PFSK-1 (cell line): Measurements from ENCODE around the gene NPHP1.
A peak's percentile ranks its signal among the peaks of the same experiment; 100 is the strongest.

ENCODE experiments used
- FOXP2 ChIP-seq: optimal IDR thresholded peaks from 2 replicates; pipeline ENCODE3; 2011; ENCODE audit warnings: borderline replicate concordance, control low read depth, inconsistent platforms; ENCODE audit not compliant: insufficient read depth; ENCODE audit errors: extremely low read length, extremely low read depth
- POLR2AphosphoS5 ChIP-seq: IDR thresholded peaks from 2 replicates; pipeline ENCODE4 v1.6.1; 2012; ENCODE audit warnings: low read depth, mild to moderate bottlenecking, control low read depth, low read length, moderate library complexity
- SIN3A ChIP-seq: IDR thresholded peaks from 2 replicates; pipeline ENCODE4 v1.6.1; 2012; ENCODE audit warnings: mild to moderate bottlenecking, low read length, moderate library complexity, borderline replicate concordance; ENCODE audit not compliant: insufficient read depth
- TAF1 ChIP-seq: IDR thresholded peaks from 2 replicates; pipeline ENCODE4 v1.6.1; 2012; ENCODE audit warnings: low read length, control low read depth, borderline replicate concordance; ENCODE audit not compliant: insufficient read depth
- TF ChIP-seq, protein P1 (sequence below), 2 experiments: IDR thresholded peaks; 2 replicates each; pipeline versions ENCODE4 v1.6.1 to v1.8.0; 2011 to 2012; ENCODE audit warnings: low read depth in 2 of 2, low read length in 2 of 2, control low read depth in 1 of 2, inconsistent platforms in 1 of 2, mild to moderate bottlenecking in 1 of 2, moderate library complexity in 1 of 2; ENCODE audit not compliant: insufficient read depth in 1 of 2

NPHP1 gene

DNA sequence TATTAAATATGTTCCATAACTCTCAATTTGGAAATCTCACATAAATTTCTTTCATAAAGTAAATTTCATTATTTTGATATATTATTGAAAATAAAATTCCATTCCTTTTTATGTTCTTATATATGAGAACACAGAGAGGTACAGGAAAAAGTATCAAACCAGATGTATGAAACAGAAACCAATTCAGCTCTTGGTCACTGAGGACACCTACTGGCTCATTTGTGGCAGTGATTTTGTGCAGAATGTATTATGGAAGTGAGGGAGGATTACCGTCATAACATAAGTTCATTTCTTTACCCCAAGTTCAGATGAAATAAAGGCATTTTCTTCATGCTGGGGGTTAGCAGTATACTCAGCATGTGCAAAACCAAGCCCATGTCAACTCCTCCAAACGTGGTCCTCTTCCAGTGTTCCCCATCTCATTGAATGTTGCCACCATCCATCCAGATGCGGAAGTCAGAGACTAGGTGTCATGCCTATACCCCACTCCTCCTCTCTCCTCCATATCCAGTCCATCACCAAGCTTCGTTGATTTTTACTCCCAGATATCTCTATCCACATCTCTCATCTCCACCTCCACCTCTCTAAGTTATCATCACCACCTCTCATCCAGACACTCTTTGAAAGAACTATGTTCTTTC is 47.5 kb downstream of the NPHP1 start:
- no peak for TF ChIP-seq POLR2AphosphoS5
- TF ChIP-seq, protein P1, sequence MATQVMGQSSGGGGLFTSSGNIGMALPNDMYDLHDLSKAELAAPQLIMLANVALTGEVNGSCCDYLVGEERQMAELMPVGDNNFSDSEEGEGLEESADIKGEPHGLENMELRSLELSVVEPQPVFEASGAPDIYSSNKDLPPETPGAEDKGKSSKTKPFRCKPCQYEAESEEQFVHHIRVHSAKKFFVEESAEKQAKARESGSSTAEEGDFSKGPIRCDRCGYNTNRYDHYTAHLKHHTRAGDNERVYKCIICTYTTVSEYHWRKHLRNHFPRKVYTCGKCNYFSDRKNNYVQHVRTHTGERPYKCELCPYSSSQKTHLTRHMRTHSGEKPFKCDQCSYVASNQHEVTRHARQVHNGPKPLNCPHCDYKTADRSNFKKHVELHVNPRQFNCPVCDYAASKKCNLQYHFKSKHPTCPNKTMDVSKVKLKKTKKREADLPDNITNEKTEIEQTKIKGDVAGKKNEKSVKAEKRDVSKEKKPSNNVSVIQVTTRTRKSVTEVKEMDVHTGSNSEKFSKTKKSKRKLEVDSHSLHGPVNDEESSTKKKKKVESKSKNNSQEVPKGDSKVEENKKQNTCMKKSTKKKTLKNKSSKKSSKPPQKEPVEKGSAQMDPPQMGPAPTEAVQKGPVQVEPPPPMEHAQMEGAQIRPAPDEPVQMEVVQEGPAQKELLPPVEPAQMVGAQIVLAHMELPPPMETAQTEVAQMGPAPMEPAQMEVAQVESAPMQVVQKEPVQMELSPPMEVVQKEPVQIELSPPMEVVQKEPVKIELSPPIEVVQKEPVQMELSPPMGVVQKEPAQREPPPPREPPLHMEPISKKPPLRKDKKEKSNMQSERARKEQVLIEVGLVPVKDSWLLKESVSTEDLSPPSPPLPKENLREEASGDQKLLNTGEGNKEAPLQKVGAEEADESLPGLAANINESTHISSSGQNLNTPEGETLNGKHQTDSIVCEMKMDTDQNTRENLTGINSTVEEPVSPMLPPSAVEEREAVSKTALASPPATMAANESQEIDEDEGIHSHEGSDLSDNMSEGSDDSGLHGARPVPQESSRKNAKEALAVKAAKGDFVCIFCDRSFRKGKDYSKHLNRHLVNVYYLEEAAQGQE (IDR thresholded peaks at IDR 0.05; ENCODE audit: insufficient read depth in 1 of 2, low read depth in 2 of 2, low read length in 2 of 2) = no peak
- no peak for TF ChIP-seq SIN3A
- no peak for TF ChIP-seq TAF1
- TF ChIP-seq FOXP2 = no peak

DNA sequence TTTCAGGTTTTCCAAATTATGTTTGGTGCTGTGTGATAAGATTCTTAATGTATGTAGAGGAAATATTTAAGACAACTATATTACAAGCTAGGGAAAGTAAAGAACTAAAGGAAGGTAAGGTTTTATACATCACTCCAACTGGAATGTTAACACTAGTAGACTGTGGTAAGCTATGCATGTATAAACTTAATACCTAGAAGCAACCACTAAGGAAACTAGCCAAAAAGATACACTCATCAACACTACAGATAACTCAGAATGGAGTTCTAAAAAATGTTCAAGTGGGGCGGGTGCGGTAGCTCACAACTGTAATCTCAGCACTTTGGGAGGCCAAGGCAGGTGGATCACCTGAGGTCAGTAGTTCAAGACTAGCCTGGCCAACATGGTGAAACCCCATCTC is 51.4 kb downstream of the NPHP1 start:
- TF ChIP-seq TAF1 = no peak
- TF ChIP-seq, protein P1 (IDR thresholded peaks at IDR 0.05; ENCODE audit: insufficient read depth in 1 of 2, low read depth in 2 of 2, low read length in 2 of 2) = no peak
- no peak for TF ChIP-seq SIN3A
- TF ChIP-seq POLR2AphosphoS5 = no peak
- no peak for TF ChIP-seq FOXP2

DNA sequence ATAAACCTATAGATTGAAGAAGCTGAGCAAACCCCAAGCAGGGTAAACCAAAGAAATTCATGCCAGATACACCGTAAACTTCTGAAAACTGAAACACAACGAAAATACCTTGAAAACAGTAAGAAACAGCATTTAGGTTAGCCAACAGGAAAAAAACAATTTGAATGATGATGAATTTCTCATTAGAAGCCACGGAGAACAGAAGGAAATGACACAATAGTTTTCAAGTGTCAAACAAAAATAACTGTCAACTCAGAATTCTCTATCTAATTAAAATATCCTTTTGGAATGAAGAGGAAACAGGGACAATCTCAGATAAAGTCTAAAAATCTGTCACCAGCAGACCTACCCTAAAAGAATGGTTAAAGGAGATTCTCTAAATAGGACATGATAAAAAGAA is 51.9 kb downstream of the NPHP1 start:
- TF ChIP-seq POLR2AphosphoS5 = no peak
- no peak for TF ChIP-seq FOXP2
- TF ChIP-seq SIN3A = no peak
- TF ChIP-seq TAF1 = no peak

DNA sequence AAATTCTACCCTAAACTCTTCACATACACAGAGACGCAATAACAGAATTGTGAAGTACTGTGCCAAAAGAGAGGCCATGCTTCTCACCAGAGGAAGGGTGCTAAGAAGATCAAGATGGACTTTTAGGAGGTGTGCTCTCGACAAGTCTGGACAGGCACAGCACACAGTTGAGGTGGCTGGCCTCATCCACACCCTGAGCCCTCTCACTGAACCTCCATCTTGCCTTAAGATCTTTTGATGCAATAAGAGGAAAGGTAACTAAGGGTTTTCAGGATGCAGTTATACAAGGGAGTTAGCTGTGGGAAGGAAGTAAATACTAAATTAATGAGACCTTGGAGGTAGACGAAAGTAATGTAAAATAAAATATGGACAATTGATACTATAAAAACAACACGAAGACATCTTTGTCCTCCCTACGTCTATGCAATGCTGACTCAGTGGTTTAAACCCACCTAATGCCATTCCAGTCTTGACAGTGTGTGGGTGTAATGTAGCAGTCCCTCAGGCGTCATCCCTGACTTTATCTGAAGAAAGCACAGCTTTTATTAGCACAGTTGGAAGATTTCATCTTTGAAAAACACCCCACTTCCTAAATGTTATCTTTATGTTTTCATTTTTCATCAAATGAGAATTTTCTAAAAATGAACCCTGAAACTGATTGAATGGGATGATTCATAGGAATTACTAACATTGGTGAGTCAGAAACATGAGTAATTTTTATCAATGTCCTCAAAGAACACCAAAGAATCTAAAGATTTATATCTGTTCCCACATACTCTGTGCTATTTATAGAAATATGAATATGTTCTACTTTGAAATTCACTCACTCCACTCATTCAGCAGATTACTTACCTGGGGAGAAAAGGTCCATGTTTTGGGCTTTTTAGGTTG is 55.2 kb downstream of the NPHP1 start:
- peak; percentile 46; the same call in 1 of the 2 replicates for TF ChIP-seq POLR2AphosphoS5
- TF ChIP-seq FOXP2 = no peak

DNA sequence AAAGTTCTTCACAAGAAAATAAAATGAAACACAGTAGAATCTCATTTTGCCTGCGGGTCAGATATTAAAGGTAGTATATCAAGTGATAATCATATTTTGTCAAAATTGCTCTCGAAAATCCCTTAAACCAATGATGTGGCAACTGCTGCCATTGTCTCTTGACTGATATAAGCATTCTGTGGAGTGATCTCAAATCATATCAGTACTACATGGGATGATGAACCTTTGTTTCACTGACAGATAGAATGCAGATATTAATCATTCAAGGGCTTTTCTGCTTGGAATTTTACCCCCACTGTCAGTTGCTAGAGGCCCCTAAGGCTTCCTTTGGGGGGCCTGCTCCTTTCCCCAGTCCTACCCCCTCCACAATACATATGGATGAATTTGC is 57.9 kb downstream of the NPHP1 start:
- TF ChIP-seq TAF1 (no peak), FOXP2 (no peak), SIN3A (no peak), POLR2AphosphoS5 (no peak)
- TF ChIP-seq, protein P1 (IDR thresholded peaks at IDR 0.05; ENCODE audit: insufficient read depth in 1 of 2, low read depth in 2 of 2, low read length in 2 of 2) = no peak

DNA sequence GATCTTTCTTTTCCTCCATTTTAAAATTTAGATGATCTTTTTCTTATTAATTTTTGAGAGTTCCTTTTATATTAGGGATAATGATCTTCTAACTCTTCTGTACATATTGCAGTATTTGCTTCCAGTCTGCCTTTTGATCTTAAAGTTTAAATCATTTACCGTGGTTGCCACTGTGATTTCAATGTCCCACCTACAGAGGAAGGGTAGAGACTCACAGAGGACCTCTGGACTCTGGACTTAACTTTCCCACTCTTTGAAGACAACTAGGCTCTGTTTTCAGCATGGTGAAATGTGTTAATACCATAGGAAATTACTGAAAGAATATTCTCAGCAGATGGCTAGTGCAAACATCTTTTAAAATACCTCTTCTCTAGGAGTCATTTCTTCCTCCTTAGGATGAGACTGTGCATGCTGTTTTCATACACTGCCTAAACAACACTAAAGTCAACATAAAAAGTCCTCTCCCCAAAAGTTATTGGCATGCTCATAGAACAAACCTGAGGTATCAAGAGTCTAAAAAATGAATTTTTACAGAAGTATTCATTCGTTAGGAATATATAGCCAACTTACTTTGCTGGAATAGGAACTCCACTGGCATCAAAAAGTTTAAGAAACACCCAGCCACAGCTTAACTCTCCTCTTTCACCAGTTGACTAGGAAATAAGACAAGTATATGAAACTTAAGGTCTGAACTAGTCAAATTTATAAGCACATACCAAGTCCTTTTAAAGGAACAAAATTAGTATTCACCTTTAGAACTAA is 58.4 kb downstream of the NPHP1 start:
- TF ChIP-seq SIN3A = no peak
- TF ChIP-seq, protein P1 (IDR thresholded peaks at IDR 0.05; ENCODE audit: insufficient read depth in 1 of 2, low read depth in 2 of 2, low read length in 2 of 2) = no peak
- no peak for TF ChIP-seq TAF1
- TF ChIP-seq FOXP2 = no peak
- no peak for TF ChIP-seq POLR2AphosphoS5
